A549 (cell line): ENCODE measurements around the gene GBF1. TPM values are rescaled to one million over a fixed set of nuclear protein-coding genes. Genes with fewer than 3 reads are reported as not detected.

Source experiments
- ATAC-seq, 2 experiments: fragments of 200-7000 bp in 1 of 2; fragments of >200 bp in 1 of 2; cut with Nextera tagmentation in 1 of 2; cut with Tn5 transposase in 1 of 2; 3 replicates each; pipeline versions ENCODE4 v1.8.0 to v1.9.1; 2018 to 2020; ENCODE audit warnings: mild to moderate bottlenecking in 1 of 2, moderate library complexity in 1 of 2
- CTCF ChIA-PET: fragments of 300-600 bp; sonication (Branson Sonifier 250); formaldehyde crosslinking; extraction: SDS; loops from one replicate; lab custom pipeline; 2021; ENCODE audit warnings: antibody characterized with exemption, inconsistent platforms; lab: Yijun Ruan, JAX
- POLR2A ChIA-PET: fragments of 350-600 bp; formaldehyde crosslinking; extraction: SDS; loops from one replicate; lab custom pipeline; 2021; ENCODE audit warnings: antibody characterized with exemption, inconsistent platforms; lab: Yijun Ruan, JAX
- DNase-seq, 2 experiments: peaks; one replicate each; pipeline versions ENCODE4 v3.0.0 to v3.0.0-alpha.2; 2011 to 2016; ENCODE audit warnings: low read depth in 1 of 2, low spot score in 1 of 2
- FAIRE-seq: peaks from 2 replicates; lab custom pipeline; 2011; peaks lifted over from hg19 to GRCh38; lab: Jason Lieb, UNC
- H3K27ac ChIP-seq, 2 experiments: fragments of >200 bp; sonication (Bioruptor Twin); formaldehyde crosslinking; 3 replicates each; pipeline ENCODE4 v1.5.1; 2016 to 2017
- H3K4me1 ChIP-seq: fragments of >200 bp; sonication (Bioruptor Twin); formaldehyde crosslinking; 3 replicates; pipeline ENCODE4 v1.6.1; 2016
- H3K4me2 ChIP-seq: fragments of >200 bp; sonication (Bioruptor Twin); formaldehyde crosslinking; 3 replicates; pipeline ENCODE4 v1.6.1; 2016
- H3K4me3 ChIP-seq: fragments of >200 bp; sonication (Bioruptor Twin); formaldehyde crosslinking; 3 replicates; pipeline ENCODE4 v1.5.1; 2016
- H3K9me3 ChIP-seq: fragments of >200 bp; sonication (Bioruptor Twin); formaldehyde crosslinking; 3 replicates; pipeline ENCODE4 v1.6.1; 2016
- CBX8 ChIP-seq: fragments of 200-600 bp; sonication (generic); IDR thresholded peaks from 2 replicates; pipeline ENCODE4 v1.6.1; 2016
- CEBPB ChIP-seq, 2 experiments: fragments of >200 bp in 1 of 2; sonication (Bioruptor Twin) in 1 of 2; formaldehyde crosslinking in 1 of 2; IDR thresholded peaks; 2 replicates each; pipeline ENCODE4 v1.6.1; 2012 to 2016
- CHD4 ChIP-seq: fragments of 200-600 bp; sonication (generic); IDR thresholded peaks from 2 replicates; pipeline ENCODE4 v1.6.1; 2016; ENCODE audit warnings: antibody characterized with exemption, mild to moderate bottlenecking, borderline replicate concordance
- EHMT2 ChIP-seq: fragments of 200-600 bp; sonication (generic); IDR thresholded peaks from 2 replicates; pipeline ENCODE4 v1.6.1; 2016; ENCODE audit warnings: antibody characterized with exemption, low read depth, mild to moderate bottlenecking, moderate library complexity
- EP300 ChIP-seq, 2 experiments: fragments of >200 bp; sonication (Bioruptor Twin); formaldehyde crosslinking; IDR thresholded peaks; 2 replicates in 1 of 2; 3 replicates in 1 of 2; pipeline ENCODE4 v1.6.1; 2016 to 2017
- ESRRA ChIP-seq: fragments of 150-350 bp; IDR thresholded peaks from 2 replicates; pipeline ENCODE4 v1.6.1; 2014; ENCODE audit warnings: mild to moderate bottlenecking, low read length, borderline replicate concordance
- FOSL2 ChIP-seq, 2 experiments: fragments of 450-650 bp in 1 of 2; fragments of >200 bp in 1 of 2; sonication (Bioruptor Twin) in 1 of 2; formaldehyde crosslinking; IDR thresholded peaks; 2 replicates each; pipeline versions ENCODE4 v1.5.0 to v1.6.1; 2016 to 2020; ENCODE audit warnings: mild to moderate bottlenecking in 1 of 2, moderate library complexity in 1 of 2
- FOXS1 ChIP-seq: fragments of 250-450 bp; sonication (Bioruptor Pico); IDR thresholded peaks from 2 replicates; pipeline ENCODE4 v1.5.0; 2020; ENCODE audit warnings: mild to moderate bottlenecking, moderate library complexity
- HDAC2 ChIP-seq: fragments of 200-600 bp; sonication (generic); IDR thresholded peaks from 2 replicates; pipeline ENCODE4 v1.6.1; 2016
- HEYL ChIP-seq: fragments of 250-450 bp; sonication (Bioruptor Pico); IDR thresholded peaks from 2 replicates; pipeline ENCODE4 v1.8.0; 2021; ENCODE audit warnings: mild to moderate bottlenecking, moderate library complexity
- HOXA7 ChIP-seq: fragments of 250-450 bp; sonication (Bioruptor Pico); IDR thresholded peaks from 2 replicates; pipeline ENCODE4 v1.5.0; 2020; ENCODE audit warnings: mild to moderate bottlenecking, moderate library complexity
- HOXB13 ChIP-seq: fragments of 250-450 bp; sonication (Bioruptor Pico); IDR thresholded peaks from 2 replicates; pipeline ENCODE4 v1.5.0; 2020; ENCODE audit warnings: low read depth, mild to moderate bottlenecking, moderate library complexity
- JUN ChIP-seq, 2 experiments: fragments of >200 bp; sonication (Bioruptor Twin); formaldehyde crosslinking; IDR thresholded peaks; 2 replicates in 1 of 2; 3 replicates in 1 of 2; pipeline ENCODE4 v1.6.1; 2016 to 2017
- KDM1A ChIP-seq: fragments of 200-600 bp; sonication (generic); IDR thresholded peaks from 2 replicates; pipeline ENCODE4 v1.6.1; 2016; ENCODE audit warnings: low read depth, mild to moderate bottlenecking
- MAFK ChIP-seq: fragments of 450-650 bp; IDR thresholded peaks from 2 replicates; pipeline ENCODE4 v1.6.1; 2014; ENCODE audit not compliant: partially characterized antibody
- MYC ChIP-seq: IDR thresholded peaks from 2 replicates; pipeline ENCODE4 v1.6.1; 2012; ENCODE audit warnings: mild to moderate bottlenecking, inconsistent platforms, low read length, improper control_type of control experiment, borderline replicate concordance
- NFE2L2 ChIP-seq: fragments of 150-350 bp; conservative IDR thresholded peaks from 2 replicates; pipeline ENCODE4 v1.6.1; 2014; ENCODE audit warnings: low read length
- PHF8 ChIP-seq: fragments of 200-600 bp; sonication (generic); IDR thresholded peaks from 2 replicates; pipeline ENCODE4 v1.6.1; 2016; ENCODE audit warnings: low read depth, mild to moderate bottlenecking, antibody characterized with exemption, moderate library complexity, borderline replicate concordance
- POLR2AphosphoS2 ChIP-seq: conservative IDR thresholded peaks from 2 replicates; pipeline ENCODE4 v1.6.1; 2012; ENCODE audit warnings: low read length, improper control_type of control experiment, inconsistent platforms
- RAD21 ChIP-seq, 2 experiments: fragments of >200 bp in 1 of 2; sonication (Bioruptor Twin) in 1 of 2; formaldehyde crosslinking in 1 of 2; IDR thresholded peaks in 1 of 2; conservative IDR thresholded peaks in 1 of 2; 2 replicates in 1 of 2; 3 replicates in 1 of 2; pipeline ENCODE4 v1.6.1; 2012 to 2018; ENCODE audit warnings: inconsistent platforms in 1 of 2
- RCOR1 ChIP-seq: fragments of 150-350 bp; IDR thresholded peaks from 2 replicates; pipeline ENCODE4 v1.6.1; 2014; ENCODE audit warnings: antibody characterized with exemption, low read length, low read depth
- RNF2 ChIP-seq: fragments of 200-600 bp; sonication (generic); IDR thresholded peaks from 2 replicates; pipeline ENCODE4 v1.6.1; 2016; ENCODE audit warnings: low read depth, mild to moderate bottlenecking, antibody characterized with exemption, moderate library complexity, borderline replicate concordance
- TP53 ChIP-seq: fragments of 250-450 bp; sonication (Bioruptor Pico); IDR thresholded peaks from 2 replicates; pipeline ENCODE4 v1.5.0; 2021; ENCODE audit warnings: mild to moderate bottlenecking, moderate library complexity
- ZC3H11A ChIP-seq: fragments of 450-650 bp; IDR thresholded peaks from 2 replicates; pipeline ENCODE4 v1.6.1; 2014; ENCODE audit warnings: antibody characterized with exemption, mild to moderate bottlenecking
- ZFP36 ChIP-seq: fragments of 450-650 bp; IDR thresholded peaks from 2 replicates; pipeline ENCODE4 v1.6.1; 2014; ENCODE audit warnings: borderline replicate concordance; ENCODE audit not compliant: partially characterized antibody
- WGBS: methylation state at CpG from one replicate; pipeline ENCODE4 v1.1.6; 2017; ENCODE audit errors: missing lambda C conversion rate; 5-methylcytosine and 5-hydroxymethylcytosine counted together
- polyA plus RNA-seq, 4 experiments: library from polyadenylated mRNA; depleted of rRNA in 3 of 4; stranded (reverse); fragments of >200 nt; fragmentation: RNase III in 1 of 4; extraction: RNeasy Plus Mini Kit Qiagen cat#74134 plus additional on column Dnase treatment in 1 of 4; gene quantifications; 2 replicates in 3 of 4; 3 replicates in 1 of 4; pipeline ENCODE4 v1.2.3, GENCODE V29; 2011 to 2017
- TF ChIP-seq, protein P1 (sequence below): fragments of 200-600 bp; sonication (generic); IDR thresholded peaks from 2 replicates; pipeline ENCODE4 v1.6.1; 2016; ENCODE audit warnings: antibody characterized with exemption, mild to moderate bottlenecking, moderate library complexity
- TF ChIP-seq, protein P2 (sequence below): fragments of 150-350 bp; IDR thresholded peaks from 2 replicates; pipeline ENCODE4 v1.6.1; 2014; ENCODE audit warnings: low read depth, mild to moderate bottlenecking, low read length
- TF ChIP-seq, protein P3 (sequence below): fragments of >200 bp; sonication (Bioruptor Twin); formaldehyde crosslinking; IDR thresholded peaks from 2 replicates; pipeline ENCODE4 v1.6.1; 2016
- TF ChIP-seq, protein P4 (sequence below): fragments of 450-650 bp; IDR thresholded peaks from 2 replicates; pipeline ENCODE4 v1.6.1; 2014; ENCODE audit warnings: antibody characterized with exemption
- TF ChIP-seq, protein P5 (sequence below): IDR thresholded peaks from 2 replicates; pipeline ENCODE4 v1.6.1; 2012
- TF ChIP-seq, protein P6 (sequence below): IDR thresholded peaks from 2 replicates; pipeline ENCODE4 v1.6.1; 2012; ENCODE audit warnings: low read depth, borderline replicate concordance

GBF1 gene
- polyA plus RNA-seq, 2 of the 4 experiments (the other 2 are of a cell fraction), result 20.4 to 21.3 TPM

DNA sequence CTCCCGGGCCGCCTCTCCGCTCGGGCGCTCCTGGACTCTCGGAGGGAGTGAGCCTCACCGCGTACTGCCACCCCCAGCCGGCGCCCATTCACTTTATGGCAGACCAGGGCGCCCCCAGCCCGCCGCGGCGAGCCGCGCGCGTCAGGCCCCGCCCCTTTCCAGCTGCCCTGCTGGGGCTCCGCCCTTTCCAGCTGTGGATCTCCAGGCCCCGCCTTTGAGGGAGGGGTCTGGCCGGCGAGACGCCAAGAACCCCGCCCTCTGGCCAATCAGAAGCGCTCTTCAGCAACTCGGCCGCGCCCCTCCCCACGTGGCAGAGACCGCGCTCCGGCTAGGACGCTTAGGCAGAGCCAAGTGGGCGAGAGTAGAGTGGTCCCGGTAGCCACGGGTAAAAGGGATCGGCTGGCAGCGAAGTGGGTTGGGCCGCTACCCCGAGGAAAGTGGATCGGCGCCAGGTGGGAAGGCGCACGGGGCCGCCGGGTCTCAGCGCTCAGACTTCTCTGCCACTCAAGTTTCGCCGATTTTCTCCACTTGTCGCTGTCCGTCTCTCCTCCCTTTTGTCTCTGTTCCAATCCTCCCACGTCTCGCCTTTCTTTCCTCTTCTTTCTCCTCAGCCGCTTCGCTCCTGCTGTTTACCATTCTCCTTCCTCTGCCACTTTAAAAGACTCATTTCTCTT lies 3.8 kb upstream of the GBF1 start, which contains the start of gene PITX3:
Gene PITX3 (minus strand): TSS at position 69 of the 674 bp plus-strand sequence. CDS start 9,432 bp downstream, outside the sequence.
- peaks cover 18% of the 10 kb centered on the region for H3K4me1 ChIP-seq
- H3K4me2 ChIP-seq, result peak within 1 kb of the TSS; percentile 95
- H3K9me3 ChIP-seq, result no peaks in the 10 kb centered on the region
- H3K4me3 ChIP-seq, result peak within 1 kb of the TSS; percentile 55
- ATAC-seq (peak; percentile 41 to 68), FAIRE-seq (no peak), DNase-seq (peak; percentile 89 to 96)
- POLR2A ChIA-PET, result interaction anchor here (0.5 kb wide), 1 partner anchor 125 kb away, joined by 4 read pairs; no protein-coding TSS in a partner anchor
- H3K27ac ChIP-seq, result peak within 1 kb of the TSS in 1 of 2 experiments; percentile 62; a peak in 2 of 6 replicates
- CTCF ChIA-PET, result interaction anchor here (0.7 to 24.2 kb wide), 7 partner anchors 11 to 330 kb away, joined by 3 to 886 read pairs (median 4); partner anchors contain the start of genes ELOVL3 and NFKB2
- TF ChIP-seq MYC, result no peak
- TF ChIP-seq, protein P1, sequence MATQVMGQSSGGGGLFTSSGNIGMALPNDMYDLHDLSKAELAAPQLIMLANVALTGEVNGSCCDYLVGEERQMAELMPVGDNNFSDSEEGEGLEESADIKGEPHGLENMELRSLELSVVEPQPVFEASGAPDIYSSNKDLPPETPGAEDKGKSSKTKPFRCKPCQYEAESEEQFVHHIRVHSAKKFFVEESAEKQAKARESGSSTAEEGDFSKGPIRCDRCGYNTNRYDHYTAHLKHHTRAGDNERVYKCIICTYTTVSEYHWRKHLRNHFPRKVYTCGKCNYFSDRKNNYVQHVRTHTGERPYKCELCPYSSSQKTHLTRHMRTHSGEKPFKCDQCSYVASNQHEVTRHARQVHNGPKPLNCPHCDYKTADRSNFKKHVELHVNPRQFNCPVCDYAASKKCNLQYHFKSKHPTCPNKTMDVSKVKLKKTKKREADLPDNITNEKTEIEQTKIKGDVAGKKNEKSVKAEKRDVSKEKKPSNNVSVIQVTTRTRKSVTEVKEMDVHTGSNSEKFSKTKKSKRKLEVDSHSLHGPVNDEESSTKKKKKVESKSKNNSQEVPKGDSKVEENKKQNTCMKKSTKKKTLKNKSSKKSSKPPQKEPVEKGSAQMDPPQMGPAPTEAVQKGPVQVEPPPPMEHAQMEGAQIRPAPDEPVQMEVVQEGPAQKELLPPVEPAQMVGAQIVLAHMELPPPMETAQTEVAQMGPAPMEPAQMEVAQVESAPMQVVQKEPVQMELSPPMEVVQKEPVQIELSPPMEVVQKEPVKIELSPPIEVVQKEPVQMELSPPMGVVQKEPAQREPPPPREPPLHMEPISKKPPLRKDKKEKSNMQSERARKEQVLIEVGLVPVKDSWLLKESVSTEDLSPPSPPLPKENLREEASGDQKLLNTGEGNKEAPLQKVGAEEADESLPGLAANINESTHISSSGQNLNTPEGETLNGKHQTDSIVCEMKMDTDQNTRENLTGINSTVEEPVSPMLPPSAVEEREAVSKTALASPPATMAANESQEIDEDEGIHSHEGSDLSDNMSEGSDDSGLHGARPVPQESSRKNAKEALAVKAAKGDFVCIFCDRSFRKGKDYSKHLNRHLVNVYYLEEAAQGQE, result no peak
- TF ChIP-seq POLR2AphosphoS2, result no peak
- TF ChIP-seq, protein P2, sequence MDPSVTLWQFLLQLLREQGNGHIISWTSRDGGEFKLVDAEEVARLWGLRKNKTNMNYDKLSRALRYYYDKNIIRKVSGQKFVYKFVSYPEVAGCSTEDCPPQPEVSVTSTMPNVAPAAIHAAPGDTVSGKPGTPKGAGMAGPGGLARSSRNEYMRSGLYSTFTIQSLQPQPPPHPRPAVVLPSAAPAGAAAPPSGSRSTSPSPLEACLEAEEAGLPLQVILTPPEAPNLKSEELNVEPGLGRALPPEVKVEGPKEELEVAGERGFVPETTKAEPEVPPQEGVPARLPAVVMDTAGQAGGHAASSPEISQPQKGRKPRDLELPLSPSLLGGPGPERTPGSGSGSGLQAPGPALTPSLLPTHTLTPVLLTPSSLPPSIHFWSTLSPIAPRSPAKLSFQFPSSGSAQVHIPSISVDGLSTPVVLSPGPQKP, result no peak
- TF ChIP-seq, protein P3, sequence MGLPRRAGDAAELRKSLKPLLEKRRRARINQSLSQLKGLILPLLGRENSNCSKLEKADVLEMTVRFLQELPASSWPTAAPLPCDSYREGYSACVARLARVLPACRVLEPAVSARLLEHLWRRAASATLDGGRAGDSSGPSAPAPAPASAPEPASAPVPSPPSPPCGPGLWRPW, result no peak
- no peak for TF ChIP-seq HDAC2
- TF ChIP-seq, protein P4, sequence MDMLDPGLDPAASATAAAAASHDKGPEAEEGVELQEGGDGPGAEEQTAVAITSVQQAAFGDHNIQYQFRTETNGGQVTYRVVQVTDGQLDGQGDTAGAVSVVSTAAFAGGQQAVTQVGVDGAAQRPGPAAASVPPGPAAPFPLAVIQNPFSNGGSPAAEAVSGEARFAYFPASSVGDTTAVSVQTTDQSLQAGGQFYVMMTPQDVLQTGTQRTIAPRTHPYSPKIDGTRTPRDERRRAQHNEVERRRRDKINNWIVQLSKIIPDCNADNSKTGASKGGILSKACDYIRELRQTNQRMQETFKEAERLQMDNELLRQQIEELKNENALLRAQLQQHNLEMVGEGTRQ, result peak; percentile 75
- TF ChIP-seq PHF8, result peak; percentile 28; the same call in 1 of the 2 replicates
- TF ChIP-seq HOXA7 (CRISPR knock-in tag), result no peak
- no peak for TF ChIP-seq FOXS1 (CRISPR knock-in tag)
- 0 out of 2 replicates have a peak, but pooled peaks have one; percentile 78 for TF ChIP-seq RNF2
- TF ChIP-seq NFE2L2, result no peak
- no peak for TF ChIP-seq MAFK
- TF ChIP-seq ESRRA, result no peak
- TF ChIP-seq EP300 (IDR thresholded peaks at IDR 0.05), result no peak
- no peak for TF ChIP-seq CBX8
- no peak for TF ChIP-seq TP53 (CRISPR knock-in tag)
- no peak for TF ChIP-seq JUN (IDR thresholded peaks at IDR 0.05)
- TF ChIP-seq, protein P5, sequence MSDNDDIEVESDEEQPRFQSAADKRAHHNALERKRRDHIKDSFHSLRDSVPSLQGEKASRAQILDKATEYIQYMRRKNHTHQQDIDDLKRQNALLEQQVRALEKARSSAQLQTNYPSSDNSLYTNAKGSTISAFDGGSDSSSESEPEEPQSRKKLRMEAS, result peak; percentile 87
- no peak for TF ChIP-seq KDM1A
- TF ChIP-seq, protein P6, sequence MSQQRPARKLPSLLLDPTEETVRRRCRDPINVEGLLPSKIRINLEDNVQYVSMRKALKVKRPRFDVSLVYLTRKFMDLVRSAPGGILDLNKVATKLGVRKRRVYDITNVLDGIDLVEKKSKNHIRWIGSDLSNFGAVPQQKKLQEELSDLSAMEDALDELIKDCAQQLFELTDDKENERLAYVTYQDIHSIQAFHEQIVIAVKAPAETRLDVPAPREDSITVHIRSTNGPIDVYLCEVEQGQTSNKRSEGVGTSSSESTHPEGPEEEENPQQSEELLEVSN, result peak; percentile 88
- TF ChIP-seq RCOR1, result no peak
- TF ChIP-seq FOSL2 (IDR thresholded peaks at IDR 0.05), result no peak
- no peak for TF ChIP-seq FOSL2 (CRISPR knock-in tag; IDR thresholded peaks at IDR 0.05)
- TF ChIP-seq CHD4, result no peak
- TF ChIP-seq EHMT2, result no peak
- no peak for TF ChIP-seq ZFP36
- TF ChIP-seq ZC3H11A, result no peak
- no peak for TF ChIP-seq CEBPB (IDR thresholded peaks at IDR 0.05)
- no peak for TF ChIP-seq HOXB13 (CRISPR knock-in tag)
- TF ChIP-seq HEYL (CRISPR knock-in tag), result no peak
- no peak for TF ChIP-seq RAD21 (conservative IDR thresholded peaks at IDR 0.05 in 1 of 2, IDR thresholded peaks at IDR 0.05 in 1 of 2)
- WGBS, result 8% methylated on average over 30 of the region's 57 CpGs
